MG63 (cell line): ENCODE data around the gene ZNHIT3. TPM values are rescaled to one million over a fixed set of nuclear protein-coding genes. Genes with fewer than 3 reads are reported as not detected.

Experiments used
- DNase-seq: peaks from one replicate; pipeline ENCODE4 v3.0.0-alpha.2; 2020
- H3K27me3 ChIP-seq: fragments of 250-450 bp; sonication (Bioruptor Pico); 2 replicates; pipeline ENCODE4 v1.5.1; 2020; ENCODE audit warnings: mild to moderate bottlenecking, moderate library complexity
- H3K36me3 ChIP-seq: fragments of 250-450 bp; sonication (Bioruptor Pico); 2 replicates; pipeline ENCODE4 v1.5.1; 2020; ENCODE audit warnings: mild to moderate bottlenecking, moderate library complexity
- H3K4me3 ChIP-seq: fragments of 250-450 bp; sonication (Bioruptor Pico); 2 replicates; pipeline ENCODE4 v1.5.1; 2020; ENCODE audit warnings: mild to moderate bottlenecking, moderate library complexity
- H3K9me3 ChIP-seq: fragments of 250-450 bp; sonication (Bioruptor Pico); 2 replicates; pipeline ENCODE4 v1.5.1; 2020; ENCODE audit warnings: mild to moderate bottlenecking, moderate library complexity
- total RNA-seq: library from RNA; depleted of rRNA; stranded (reverse); fragments of >200 nt; shearing (Covaris generic); gene quantifications from 2 replicates; pipeline ENCODE4 v1.2.3, GENCODE V29; 2014; ENCODE audit warnings: low replicate concordance; rRNA removed

Gene ZNHIT3
- total RNA-seq, 1 experiment from 2014 or later, result 44.9 TPM

DNA sequence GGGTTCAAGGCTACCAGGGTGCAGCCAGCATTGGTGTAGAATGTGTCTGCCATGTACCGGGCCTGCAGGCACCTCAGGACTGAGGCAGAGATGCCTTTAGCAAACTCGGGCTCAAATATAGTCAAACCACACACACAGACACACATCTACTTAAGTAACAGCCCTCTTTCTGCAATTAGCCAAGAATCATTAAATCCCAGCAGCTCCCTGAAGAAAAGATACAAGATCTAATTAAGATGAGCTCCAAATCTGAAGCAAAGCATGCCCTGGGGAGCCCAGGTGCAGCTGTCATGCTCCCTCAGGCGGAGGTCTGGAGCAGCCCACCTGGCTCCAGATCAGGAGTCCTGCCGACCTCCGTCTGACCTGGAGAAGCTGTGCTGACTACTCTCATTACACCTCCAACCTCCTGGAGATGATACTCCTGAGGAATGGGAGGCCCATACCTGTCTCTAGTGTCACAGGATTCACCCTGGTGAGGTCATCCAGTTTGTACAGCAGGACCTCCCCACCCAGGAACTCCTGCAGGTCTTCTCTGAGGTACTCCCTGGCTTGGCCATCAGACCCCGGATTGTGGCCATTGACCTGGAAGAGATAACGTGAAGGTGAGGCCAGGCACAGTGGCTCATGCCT, 41.3 kb downstream of the ZNHIT3 start:
- DNase-seq, result no peak
- peaks cover 89% of the 10 kb centered on the region for H3K36me3 ChIP-seq
- no peak overlapping the region for H3K4me3 ChIP-seq
- H3K9me3 ChIP-seq, result no peaks in the 10 kb centered on the region
- no peaks in the 10 kb centered on the region for H3K27me3 ChIP-seq

DNA sequence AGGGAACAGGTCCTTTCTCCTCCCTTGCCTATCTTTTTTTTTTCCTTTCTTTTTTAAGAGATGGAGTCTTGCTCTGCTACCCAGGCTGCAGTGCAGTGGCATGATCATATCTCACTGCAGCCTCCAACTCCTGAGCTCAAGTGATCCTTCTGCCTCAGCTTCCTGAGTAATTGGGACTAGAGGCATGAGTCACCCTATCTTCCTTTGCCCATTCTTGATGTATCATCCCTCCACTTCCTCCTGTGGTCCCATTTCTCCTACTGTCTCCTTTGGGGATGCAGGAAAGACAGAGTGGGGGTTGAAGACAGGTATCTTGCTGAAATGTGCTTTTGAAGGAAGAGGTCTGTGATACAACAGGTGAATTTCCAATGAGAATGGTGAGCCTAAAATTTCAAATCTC, 42.6 kb downstream of the ZNHIT3 start:
- peaks cover 92% of the 10 kb centered on the region for H3K36me3 ChIP-seq
- DNase-seq, result peak; percentile 64
- H3K9me3 ChIP-seq, result no peaks in the 10 kb centered on the region

DNA sequence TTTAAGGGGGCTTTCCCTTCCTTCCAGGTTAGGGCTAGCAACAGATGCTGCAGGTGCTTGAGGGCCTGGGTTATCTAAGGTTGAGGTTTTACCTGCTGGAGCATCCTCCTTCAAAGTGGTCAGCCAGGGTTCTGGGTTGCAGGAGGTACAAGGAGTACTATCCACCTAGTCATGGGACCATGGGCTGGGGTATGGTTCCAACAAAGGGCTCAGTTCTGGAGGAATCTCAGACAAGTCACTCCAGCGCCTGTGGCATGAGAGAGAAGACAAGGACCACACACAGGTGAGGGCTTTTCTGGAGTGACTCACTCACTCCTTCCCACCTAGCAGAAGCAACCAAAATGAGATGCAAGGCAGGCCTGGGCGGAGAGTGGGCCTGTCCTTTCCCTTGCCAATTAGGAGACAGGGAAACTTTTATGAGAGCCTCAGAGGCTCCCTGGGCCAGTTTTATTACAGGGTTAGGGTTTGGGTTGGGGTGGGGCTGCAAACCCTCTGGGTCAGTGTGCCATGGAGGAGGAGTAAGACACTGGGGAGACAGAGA, 46.0 kb downstream of the ZNHIT3 start:
- no peaks in the 10 kb centered on the region for H3K9me3 ChIP-seq
- H3K27me3 ChIP-seq, result no peaks in the 10 kb centered on the region
- no peak for DNase-seq
- H3K36me3 ChIP-seq, result peaks cover 83% of the 10 kb centered on the region
- H3K4me3 ChIP-seq, result no peak overlapping the region

More for the DNA sequence above, 42.6 kb downstream of the ZNHIT3 start:
- no peaks in the 10 kb centered on the region for H3K27me3 ChIP-seq
- no peak overlapping the region for H3K4me3 ChIP-seq

DNA sequence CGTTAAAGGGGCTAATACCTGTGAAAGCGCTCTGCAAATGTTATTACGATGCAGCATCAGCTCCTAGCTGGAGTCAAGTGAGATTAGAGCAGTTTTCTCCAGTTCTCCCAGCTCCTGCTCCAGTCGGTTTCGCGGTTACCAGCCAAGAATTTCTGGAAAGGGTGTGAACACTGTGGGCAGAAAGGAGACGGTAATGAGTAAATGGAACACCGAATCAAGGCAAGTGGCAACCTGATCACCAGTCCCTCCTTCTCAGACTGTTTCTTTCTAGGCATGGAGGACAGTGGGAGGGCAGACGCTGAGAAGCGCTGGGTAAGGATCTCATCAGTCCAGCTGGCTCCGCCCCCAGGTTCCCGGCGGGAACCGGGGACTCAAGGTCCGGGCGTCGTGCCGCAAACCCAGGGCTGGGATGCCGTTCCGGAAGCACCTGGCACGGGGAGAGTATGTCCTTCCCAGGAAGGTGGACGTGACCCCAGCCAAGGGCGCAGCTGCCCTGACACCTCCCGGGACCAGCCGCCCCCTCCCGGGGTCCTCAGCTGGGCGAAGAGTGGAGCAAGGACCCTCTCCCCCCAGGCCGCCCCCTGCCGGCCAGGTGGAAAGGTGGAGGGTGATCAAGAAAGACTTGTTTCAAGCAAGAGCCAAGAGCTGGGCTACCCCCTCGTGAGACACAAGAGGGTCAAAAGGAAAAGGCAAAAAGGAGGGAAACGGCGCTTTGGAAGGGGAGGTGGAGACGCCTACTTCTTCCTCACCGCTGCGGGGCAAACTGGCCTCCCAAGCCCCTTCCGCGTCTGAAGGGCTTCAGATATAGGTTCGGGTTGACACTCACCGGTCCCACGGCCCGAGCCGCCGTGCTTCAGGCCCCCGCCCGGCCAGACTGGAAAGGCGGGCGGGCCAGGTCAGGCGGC, 47.7 kb downstream of the ZNHIT3 start:
- H3K36me3 ChIP-seq, result peaks cover 84% of the 10 kb centered on the region
- peak overlapping the region; percentile 100 for H3K4me3 ChIP-seq
- no peaks in the 10 kb centered on the region for H3K27me3 ChIP-seq
- H3K9me3 ChIP-seq, result no peaks in the 10 kb centered on the region
- DNase-seq, result peak; percentile 79

DNA sequence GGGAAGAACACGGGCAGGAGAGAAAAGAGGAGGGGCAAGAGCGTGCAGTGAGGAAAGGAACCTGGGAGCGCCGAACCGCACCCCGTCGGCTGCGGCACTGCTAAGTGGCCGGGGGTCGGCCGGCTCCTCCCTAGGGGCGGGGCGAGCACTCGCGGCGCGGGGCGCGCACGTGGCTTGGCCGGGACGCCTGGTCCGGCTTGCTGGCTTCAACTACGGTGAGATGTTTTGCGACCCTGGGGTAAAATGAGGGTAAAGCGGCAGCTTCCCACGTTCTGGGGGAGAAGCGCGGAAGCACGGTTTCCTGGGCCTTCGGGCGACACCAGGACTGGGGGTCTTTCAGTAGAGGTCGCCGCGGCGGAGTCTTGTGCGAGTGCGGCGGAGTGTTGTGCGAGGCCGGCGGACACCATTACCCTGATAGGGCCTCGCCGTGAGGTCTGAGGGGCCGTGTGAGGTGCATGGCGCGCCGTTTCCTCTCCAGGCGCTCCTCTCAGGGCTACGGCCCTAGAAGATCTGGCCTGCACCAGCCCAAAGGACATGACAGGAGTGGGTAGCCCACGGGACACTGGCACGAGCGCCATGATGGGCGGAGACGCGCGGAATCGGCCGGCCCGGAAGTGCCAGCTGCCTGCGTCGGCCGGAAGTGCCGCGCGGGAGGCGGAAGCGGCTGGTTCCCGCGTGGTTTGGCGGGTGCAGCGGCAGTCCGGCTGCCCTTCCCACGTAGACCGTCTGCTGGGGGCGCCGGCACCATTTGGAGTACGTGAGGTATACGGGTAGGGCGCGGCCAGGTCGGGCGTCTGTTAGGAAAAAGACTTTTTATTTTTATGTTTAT, 48.6 kb downstream of the ZNHIT3 start, which contains the start of the genes MYO19 and PIGW:
Gene MYO19, minus strand, starts transcription at position 29 of the 829 bp plus-strand sequence. CDS start 2,330 bp downstream, outside the sequence.
Gene PIGW, plus strand, starts transcription at position 148 of the 829 bp plus-strand sequence. CDS start 2,115 bp downstream, outside the sequence.
- Histone ChIP-seq H3K27me3 (no peaks in the 10 kb centered on the region), H3K9me3 (no peaks in the 10 kb centered on the region), H3K4me3 (peak within 1 kb of the TSS; percentile 100), H3K36me3 (peaks cover 82% of the 10 kb centered on the region)
- peak; percentile 95 for DNase-seq

- Histone ChIP-seq H3K4me3 (peak overlapping the region; percentile 100), H3K36me3 (peaks cover 82% of the 10 kb centered on the region), H3K9me3 (no peaks in the 10 kb centered on the region), H3K27me3 (no peaks in the 10 kb centered on the region)
- DNase-seq, result no peak
Observed at GRCh38 chr17:36535669-36536081, 49.2 kb downstream of the ZNHIT3 start.

- peaks cover 72% of the 10 kb centered on the region for H3K36me3 ChIP-seq
- no peaks in the 10 kb centered on the region for H3K9me3 ChIP-seq
- no peak overlapping the region for H3K4me3 ChIP-seq
- no peaks in the 10 kb centered on the region for H3K27me3 ChIP-seq
- no peak for DNase-seq
Observed at GRCh38 chr17:36540696-36541095, 54.2 kb downstream of the ZNHIT3 start.

GRCh38 chr17:36542755-36543154, 56.3 kb downstream of the ZNHIT3 start:
- H3K36me3 ChIP-seq, result peaks cover 74% of the 10 kb centered on the region
- H3K9me3 ChIP-seq, result no peaks in the 10 kb centered on the region
- H3K4me3 ChIP-seq, result no peak overlapping the region
- H3K27me3 ChIP-seq, result no peaks in the 10 kb centered on the region
- no peak for DNase-seq

- Histone ChIP-seq H3K27me3 (no peaks in the 10 kb centered on the region), H3K9me3 (no peaks in the 10 kb centered on the region), H3K4me3 (peak overlapping the region; percentile 98), H3K36me3 (peaks cover 71% of the 10 kb centered on the region)
- DNase-seq, result peak; percentile 52
Observed at GRCh38 chr17:36544044-36544306, 57.5 kb downstream of the ZNHIT3 start.

DNA sequence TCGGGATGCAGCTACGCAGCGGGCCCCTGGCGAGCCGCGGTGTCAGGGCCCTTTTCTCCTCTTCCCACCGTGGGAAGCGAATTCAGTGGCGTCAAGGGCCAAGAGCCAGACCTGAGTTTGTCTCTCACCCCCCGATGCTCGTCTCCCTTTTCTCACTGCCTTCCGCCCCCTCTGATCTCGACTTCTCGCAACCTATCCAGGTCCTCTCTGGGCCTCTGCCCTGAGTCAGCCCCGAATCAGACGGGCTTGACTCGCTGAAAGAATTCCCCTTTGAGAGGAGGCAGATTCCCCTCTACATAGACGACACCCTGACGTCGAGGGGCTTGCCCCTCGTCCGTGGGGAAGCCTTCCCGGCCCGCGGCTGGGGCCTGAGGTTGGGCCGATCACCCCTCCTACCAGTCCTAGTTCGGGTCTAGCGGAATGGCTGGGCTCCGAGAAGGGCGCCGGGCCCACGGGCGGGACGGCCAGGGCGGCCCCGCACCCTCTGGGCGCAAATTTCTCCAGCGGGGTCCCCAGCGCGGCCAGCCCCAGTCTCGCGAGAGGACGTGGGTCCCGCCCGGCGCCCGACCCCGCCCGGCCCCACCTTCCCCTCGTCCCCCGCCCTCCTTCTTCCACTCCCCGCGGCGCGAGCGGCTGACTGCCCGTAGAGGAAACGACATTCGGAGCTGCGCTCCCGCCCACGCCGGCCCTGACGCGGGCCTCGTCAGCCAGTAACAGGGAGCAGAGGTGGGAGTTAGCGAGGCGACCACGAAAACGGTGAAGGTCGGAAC, 58.0 kb downstream of the ZNHIT3 start, which contains the start of gene GGNBP2:
Gene GGNBP2, plus strand, starts transcription at position 613 of the 770 bp plus-strand sequence. CDS start 806 bp downstream, outside the sequence.
- DNase-seq, result peak; percentile 95
- no peaks in the 10 kb centered on the region for H3K9me3 ChIP-seq
- no peaks in the 10 kb centered on the region for H3K27me3 ChIP-seq
- H3K36me3 ChIP-seq, result peaks cover 69% of the 10 kb centered on the region
- H3K4me3 ChIP-seq, result peak within 1 kb of the TSS; percentile 98

GRCh38 chr17:36545077-36545464, 58.6 kb downstream of the ZNHIT3 start:
- peak overlapping the region; percentile 98 for H3K4me3 ChIP-seq
- no peak for DNase-seq
- H3K36me3 ChIP-seq, result peaks cover 65% of the 10 kb centered on the region
- no peaks in the 10 kb centered on the region for H3K9me3 ChIP-seq
- no peaks in the 10 kb centered on the region for H3K27me3 ChIP-seq

Other genes with a start within 250 kb of the ZNHIT3 start
- gene TBC1D3I, start 222.1 kb upstream of the ZNHIT3 start, total RNA-seq, result not detected in 2 replicates
- not detected in 2 replicates for gene TBC1D3G, start 162.8 kb upstream of the ZNHIT3 start, total RNA-seq
- gene TBC1D3H, start 98.2 kb upstream of the ZNHIT3 start, total RNA-seq, result not detected in 2 replicates
- 73.9 and 76.5 TPM in 2 replicates for gene MYO19, start 48.2 kb downstream of the ZNHIT3 start, total RNA-seq
- 6.6 and 7.7 TPM in 2 replicates for gene PIGW, start 48.3 kb downstream of the ZNHIT3 start, total RNA-seq
- gene GGNBP2, start 58.2 kb downstream of the ZNHIT3 start, total RNA-seq, result 64.2 and 77.3 TPM in 2 replicates
- gene DHRS11, start 105.2 kb downstream of the ZNHIT3 start, total RNA-seq, result 17.4 and 18.0 TPM in 2 replicates
- gene MRM1, start 114.9 kb downstream of the ZNHIT3 start, total RNA-seq, result 16.7 and 19.9 TPM in 2 replicates